WTC11 (cell line): ENCODE data around the gene DTNA.

Source experiments
- ATF2 ChIP-seq: sonication (generic); formaldehyde crosslinking; IDR thresholded peaks from 2 replicates; pipeline ENCODE4 v1.8.1; 2022; ENCODE audit warnings: low read depth, missing genetic modification reagents, borderline replicate concordance
- ATF3 ChIP-seq: sonication (generic); formaldehyde crosslinking; conservative IDR thresholded peaks from 2 replicates; pipeline ENCODE4 v1.8.1; 2022; ENCODE audit warnings: mild to moderate bottlenecking, missing genetic modification reagents
- CTCF ChIP-seq: fragments of 200-600 bp; IDR thresholded peaks from 2 replicates; pipeline ENCODE4 v1.8.0; 2022; ENCODE audit warnings: antibody characterized with exemption
- NFYB ChIP-seq: sonication (generic); formaldehyde crosslinking; conservative IDR thresholded peaks from 2 replicates; pipeline ENCODE4 v1.8.0; 2022; ENCODE audit warnings: low read depth, missing genetic modification reagents
- TCF7 ChIP-seq: sonication (generic); formaldehyde crosslinking; IDR thresholded peaks from 2 replicates; pipeline ENCODE4 v1.8.0; 2022; ENCODE audit warnings: mild to moderate bottlenecking, low read depth, missing genetic modification reagents, moderate library complexity
- ZBTB21 ChIP-seq: sonication (generic); formaldehyde crosslinking; IDR thresholded peaks from 2 replicates; pipeline ENCODE4 v1.8.1; 2023; ENCODE audit warnings: mild to moderate bottlenecking, missing genetic modification reagents, borderline replicate concordance
- ZNF263 ChIP-seq: sonication (generic); formaldehyde crosslinking; IDR thresholded peaks from 2 replicates; pipeline ENCODE4 v1.8.1; 2022; ENCODE audit warnings: low read depth, mild to moderate bottlenecking, moderate library complexity, missing genetic modification reagents
- TF ChIP-seq, protein P1 (sequence below): sonication (generic); formaldehyde crosslinking; IDR thresholded peaks from 2 replicates; pipeline ENCODE4 v1.8.0; 2022; ENCODE audit warnings: mild to moderate bottlenecking, missing genetic modification reagents

DNA sequence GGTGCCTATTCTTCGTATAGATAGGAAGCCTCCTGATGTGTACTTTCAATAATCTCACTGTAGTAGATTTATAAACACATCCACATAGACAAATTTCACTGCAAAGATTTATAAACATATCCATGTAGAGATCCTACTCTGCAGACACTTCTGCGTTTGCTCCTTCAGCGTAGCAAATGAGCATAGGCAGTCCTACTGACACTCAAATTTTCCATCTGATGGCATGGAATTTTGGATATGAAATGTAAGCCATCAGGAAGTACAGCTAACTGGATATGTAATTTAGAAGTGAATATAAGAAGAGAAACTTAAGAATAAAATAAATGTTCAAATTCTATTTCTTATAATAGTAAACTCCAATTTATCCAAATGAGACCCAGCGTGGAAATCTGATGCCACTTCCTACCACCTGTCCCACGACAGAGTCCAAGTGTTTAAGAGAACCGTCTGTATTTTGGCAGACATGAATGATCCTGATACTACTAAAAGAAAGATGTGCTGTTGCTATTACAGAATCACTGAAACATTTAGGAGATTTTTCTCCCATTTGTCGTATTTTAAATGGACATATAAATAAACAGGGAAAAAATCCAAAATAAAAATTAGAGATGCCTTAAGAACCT, 86.0 kb downstream of the DTNA start:
- TF ChIP-seq CTCF (no peak), ZNF263 (no peak), ATF2 (CRISPR knock-in tag) (no peak), ZBTB21 (no peak), NFYB (CRISPR knock-in tag) (no peak), ATF3 (no peak), TCF7 (CRISPR knock-in tag) (no peak)
- TF ChIP-seq, protein P1, sequence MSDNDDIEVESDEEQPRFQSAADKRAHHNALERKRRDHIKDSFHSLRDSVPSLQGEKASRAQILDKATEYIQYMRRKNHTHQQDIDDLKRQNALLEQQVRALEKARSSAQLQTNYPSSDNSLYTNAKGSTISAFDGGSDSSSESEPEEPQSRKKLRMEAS = no peak
